Adipose tissue (tissue), 3 donors: ENCODE measurements around the gene SDK2. TPM values are rescaled to one million over a fixed set of nuclear protein-coding genes. Genes with fewer than 3 reads are reported as not detected.
"Not testable (repeated sequence)": the region's sequence is repeated elsewhere in the genome, so short reads cannot be mapped to it uniquely, and the experiment has no call there.

Experiments
- H3K27ac ChIP-seq: one replicate; pipeline ENCODE4 v1.5.1; 2013; ENCODE audit warnings: low read depth, low read length
- WGBS, 3 donors: extraction: QIAGEN DNeasy Blood & Tissue Kit; methylation state at CpG; one replicate each; pipeline ENCODE4 v1.1.7; 2013; 5-methylcytosine and 5-hydroxymethylcytosine counted together
- polyA plus RNA-seq, 3 donors: library from polyadenylated mRNA; stranded (reverse); fragments of 200-250 nt; gene quantifications; one replicate each; pipeline ENCODE4 v1.2.3, GENCODE V29; 2013
- donor health status: healthy with polysubstance abuse.
- donor health status: Bipolar disorder and iron deficiency.
- donor health status: healthy.

Gene SDK2
- polyA plus RNA-seq, 3 donors, result 0.08 to 0.22 (median 0.15) TPM

DNA sequence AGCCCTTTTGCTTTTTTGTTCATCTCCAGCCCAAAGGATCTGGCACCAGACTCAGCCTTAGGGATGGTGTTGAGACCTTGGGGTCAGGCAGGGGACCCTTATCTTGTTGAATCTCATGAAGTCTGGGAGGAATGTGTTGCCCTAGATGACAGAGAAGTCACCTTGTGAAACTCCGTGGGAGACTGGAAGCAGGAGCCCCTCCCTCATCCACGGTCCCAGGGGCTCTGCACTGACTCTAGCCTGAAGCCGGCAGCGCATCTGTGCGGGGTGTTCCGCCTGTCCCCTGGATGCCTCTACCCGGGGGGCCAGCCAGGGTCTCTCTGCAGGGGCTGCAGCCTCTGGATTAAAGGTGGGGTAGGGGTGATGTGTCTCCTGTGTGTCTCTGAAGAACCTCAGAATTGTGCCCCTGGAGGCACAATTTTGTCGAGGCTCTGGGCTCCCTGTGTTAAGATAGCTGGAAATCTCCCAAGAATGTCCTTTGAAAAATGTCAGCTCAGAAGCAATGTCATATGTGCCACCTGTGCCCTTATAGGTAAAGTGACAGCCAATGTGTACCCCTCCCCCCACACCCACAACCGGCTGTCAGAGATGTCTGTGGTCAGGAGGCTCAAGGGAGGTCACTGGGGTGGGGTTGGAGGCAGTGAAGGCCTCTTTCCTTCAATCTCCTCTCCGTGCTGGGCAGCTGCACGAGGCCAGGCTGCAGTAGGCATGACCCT lies 300.3 kb downstream of the SDK2 start:
- WGBS, 3 donors, result 64 to 66% (median 66%) methylated on average over 11 of the region's 11 CpGs
- H3K27ac ChIP-seq, result no peak overlapping the region

DNA sequence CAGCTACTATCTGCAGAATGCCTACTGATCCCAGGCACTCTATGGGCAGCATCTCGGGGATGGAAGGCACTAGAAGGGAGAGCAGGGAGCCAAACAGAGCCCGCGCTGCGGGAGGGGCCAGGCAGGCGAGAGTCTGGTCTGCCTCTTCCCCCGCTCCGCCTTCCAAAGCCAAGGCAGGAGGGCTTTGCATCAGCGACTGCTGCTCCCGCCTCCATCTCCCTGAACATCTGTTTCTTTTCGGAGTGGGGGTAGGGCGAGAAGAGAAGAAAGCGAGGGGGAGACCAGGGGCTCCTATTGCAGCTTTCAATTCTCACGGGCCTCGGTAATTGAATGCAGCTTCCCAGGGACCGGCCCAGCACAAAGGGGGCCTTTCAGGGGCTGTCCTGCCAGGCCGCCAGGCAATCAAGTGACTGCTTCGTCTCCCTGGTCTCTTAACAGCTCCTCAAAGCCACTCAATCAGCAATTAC lies 301.0 kb downstream of the SDK2 start:
- H3K27ac ChIP-seq, result no peak overlapping the region

DNA sequence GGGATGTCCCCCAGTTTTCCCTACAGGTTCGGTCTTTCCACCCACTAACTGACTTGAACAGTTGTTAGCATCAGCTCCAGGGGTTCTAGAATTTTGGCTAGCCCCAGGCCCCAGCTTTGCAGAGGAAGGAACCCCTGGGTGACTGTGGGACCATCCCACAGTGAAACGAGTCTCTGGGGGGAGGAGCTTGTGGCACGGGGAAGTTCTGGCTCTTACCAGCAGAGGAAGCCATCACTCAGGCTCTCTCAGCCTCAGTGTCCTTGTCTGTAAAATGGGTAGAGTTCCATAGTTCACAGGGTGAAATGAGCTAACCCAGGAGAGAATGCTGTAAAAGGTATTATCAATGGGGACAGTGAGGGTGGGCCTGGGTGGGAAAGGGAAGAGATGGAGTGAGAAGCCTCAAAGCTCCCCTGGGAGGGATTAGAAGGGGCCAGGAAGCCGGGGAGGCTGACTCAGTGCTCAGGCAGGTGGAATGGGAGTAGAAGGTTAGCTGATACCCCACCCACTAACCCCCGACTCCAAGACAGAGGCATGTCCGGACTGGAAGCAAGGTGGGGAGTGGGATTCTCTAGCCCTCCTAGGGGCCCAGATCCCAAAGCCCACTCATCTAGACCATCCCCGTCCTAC lies 301.6 kb downstream of the SDK2 start:
- no peak overlapping the region for H3K27ac ChIP-seq
- 35 to 40% (median 39%) methylated on average over 7 of the region's 7 CpGs for WGBS, 3 donors

More for the DNA sequence above, 301.0 kb downstream of the SDK2 start:
- 28 to 62% (median 44%) methylated on average over 17 of the region's 17 CpGs for whole genome bisulfite sequencing, 3 donors

GRCh38 chr17:73342050-73342522 lies 302.2 kb downstream of the SDK2 start:
- WGBS, 3 donors, result 39 to 60% (median 56%) methylated on average over 12 of the region's 12 CpGs
- H3K27ac ChIP-seq, result no peak overlapping the region

GRCh38 chr17:73341350-73342049 lies 302.7 kb downstream of the SDK2 start:
- 64 to 65% (median 64%) methylated on average over 15 of the region's 15 CpGs for WGBS, 3 donors
- H3K27ac ChIP-seq, result no peak overlapping the region

DNA sequence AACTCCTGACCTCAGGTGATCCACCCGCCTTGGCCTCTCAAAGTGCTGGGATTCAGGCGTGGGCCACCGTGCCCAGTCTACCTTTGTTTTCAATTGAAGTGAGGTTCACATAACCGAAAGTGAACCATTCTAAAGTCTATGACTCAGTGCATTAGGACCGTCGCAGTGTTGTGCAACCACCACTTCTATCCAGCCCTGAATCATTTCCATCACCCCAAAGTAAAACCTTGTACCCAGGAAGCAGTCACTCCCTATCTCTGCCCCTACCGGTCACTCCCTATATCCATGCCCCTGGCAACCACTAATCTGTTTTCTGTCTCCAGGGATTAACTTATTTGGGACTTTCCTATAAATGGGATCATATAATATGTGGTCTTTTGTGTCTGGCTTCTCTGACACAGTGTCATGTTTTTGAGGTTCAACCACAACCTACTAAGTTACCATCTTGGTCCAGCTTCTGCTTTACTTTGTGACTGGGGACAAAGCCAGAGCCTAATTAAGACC lies 304.1 kb downstream of the SDK2 start:
- H3K27ac ChIP-seq, result no peak overlapping the region
- WGBS, 3 donors, result 56 to 88% (median 56%) methylated on average over 7 of the region's 7 CpGs

- WGBS, 3 donors, result 86 to 89% (median 87%) methylated on average over 22 of the region's 22 CpGs
These were observed 305.6 kb downstream of the SDK2 start for GRCh38 chr17:73338566-73339197.

DNA sequence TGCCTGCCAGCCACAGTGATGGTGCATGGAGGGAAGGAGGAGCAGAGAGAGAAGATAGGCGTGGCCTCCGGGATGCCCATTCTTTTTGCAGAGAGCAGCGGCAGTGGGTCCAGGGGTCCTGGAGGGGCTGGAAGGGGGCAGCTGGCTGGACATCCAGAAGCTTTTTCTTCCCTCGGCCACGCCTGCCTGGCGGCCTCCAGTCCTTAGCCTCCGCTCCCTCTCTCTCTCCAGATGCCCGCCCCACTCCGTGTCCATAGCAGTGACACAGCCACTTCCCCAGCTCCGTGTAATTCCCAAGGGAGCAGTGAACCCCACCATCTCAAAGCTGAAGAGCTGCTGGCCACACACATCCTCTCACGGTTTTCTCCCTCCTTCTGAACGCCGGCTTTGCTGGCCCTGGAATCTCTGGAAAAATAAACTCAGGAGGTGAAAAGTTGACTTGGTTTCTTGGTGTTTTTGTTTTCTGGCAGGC lies 306.2 kb downstream of the SDK2 start:
- WGBS, 3 donors, result 68 to 79% (median 71%) methylated on average over 8 to 13 of the region's 13 CpGs

More at GRCh38 chr17:73338566-73339197, 305.6 kb downstream of the SDK2 start:
- peak overlapping the region; percentile 6 for H3K27ac ChIP-seq

GRCh38 chr17:73337330-73337710 lies 306.9 kb downstream of the SDK2 start:
- 74 to 83% (median 79%) methylated on average over 4 of the region's 4 CpGs for WGBS, 3 donors
- no peak overlapping the region for H3K27ac ChIP-seq

More for the DNA sequence above, 306.2 kb downstream of the SDK2 start:
- H3K27ac ChIP-seq, result peak overlapping the region; percentile 6

DNA sequence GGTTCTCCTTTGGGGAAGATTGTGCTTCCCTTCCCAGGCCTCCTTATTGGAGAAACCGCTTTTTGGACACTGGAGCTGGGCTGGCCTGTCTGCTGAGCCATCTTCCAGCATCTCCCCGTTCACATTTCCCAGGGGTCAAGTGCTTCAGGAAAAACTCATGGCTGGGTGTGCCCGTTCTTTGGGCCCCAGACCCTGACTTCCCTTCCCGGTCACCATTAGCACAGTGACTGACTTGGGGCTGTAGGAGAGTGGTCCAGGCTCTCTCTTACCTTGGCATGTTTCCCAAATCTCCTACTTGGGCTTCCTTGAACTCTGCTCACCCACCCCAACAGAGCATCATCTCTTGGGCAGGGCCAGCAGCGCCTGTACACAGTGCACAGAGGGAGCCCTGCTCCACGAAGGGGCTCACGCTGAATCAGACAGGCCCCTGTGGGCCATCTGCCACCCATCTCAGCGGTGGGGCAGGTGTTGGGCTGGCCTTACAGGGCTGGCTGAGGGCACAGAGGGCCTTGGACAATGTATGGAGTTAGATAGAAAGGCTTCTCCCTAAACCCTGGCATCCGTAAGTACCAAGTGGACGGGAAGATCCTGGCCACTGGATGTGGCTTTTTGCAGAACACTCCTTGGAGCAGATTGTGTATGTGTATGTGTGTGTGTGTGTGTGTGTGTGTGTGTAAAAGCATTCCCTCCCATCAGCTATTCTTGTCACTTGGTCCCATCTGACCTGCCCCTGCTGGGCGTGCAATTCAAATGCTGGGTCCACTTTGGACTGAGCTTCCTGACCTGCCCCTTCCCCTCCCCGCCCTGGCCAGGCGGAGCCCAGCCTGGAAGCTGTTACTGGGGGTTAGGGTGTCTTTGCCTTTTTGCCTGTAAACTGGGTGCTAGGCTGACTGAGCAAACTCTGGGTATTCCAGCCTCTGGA lies 307.6 kb downstream of the SDK2 start:
- no peak overlapping the region for H3K27ac ChIP-seq
- WGBS, 3 donors, result 75 to 88% (median 83%) methylated on average over 13 of the region's 13 CpGs

- 82 to 86% (median 86%) methylated on average over 12 of the region's 12 CpGs for WGBS, 3 donors
These were observed 308.4 kb downstream of the SDK2 start for GRCh38 chr17:73335591-73336407.

DNA sequence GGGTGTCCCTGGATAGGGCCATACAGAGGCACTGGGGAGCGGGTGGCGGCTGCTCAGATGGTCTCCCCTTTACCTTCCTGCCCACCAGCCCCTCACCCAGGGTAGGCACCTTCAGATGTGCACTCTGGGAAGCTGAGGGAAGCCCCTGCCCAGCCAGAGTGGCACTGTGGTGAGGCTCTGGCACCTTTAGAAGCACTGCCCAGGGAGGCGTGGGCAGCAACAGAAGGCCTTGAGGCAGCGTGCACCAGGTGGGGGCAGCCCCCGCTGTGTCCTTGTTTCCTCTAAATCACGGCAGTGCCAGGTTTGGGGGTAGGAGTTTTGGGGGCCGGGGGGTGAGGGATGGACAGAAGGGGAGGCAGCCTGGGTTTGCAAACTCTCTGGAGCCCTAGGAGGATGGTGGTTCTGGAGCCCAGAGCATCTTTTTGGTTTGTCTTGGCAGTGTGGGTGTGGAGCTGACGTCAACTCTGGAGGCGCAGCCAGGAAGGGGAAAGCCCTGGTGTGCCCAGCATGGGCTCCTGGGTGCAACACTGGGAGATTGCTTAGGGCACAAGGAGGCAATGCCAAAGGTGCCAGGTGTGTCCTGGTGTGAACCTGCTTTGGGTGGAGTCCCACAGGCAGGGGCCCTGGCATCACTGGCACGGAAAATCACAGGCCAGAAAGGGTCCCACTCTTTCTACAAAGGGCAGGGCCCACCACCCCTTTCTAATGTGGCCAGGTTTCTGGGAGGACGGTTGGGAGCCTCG lies 309.3 kb downstream of the SDK2 start:
- H3K27ac ChIP-seq, result no peak overlapping the region
- WGBS, 3 donors, result 71 to 83% (median 81%) methylated on average over 12 of the region's 12 CpGs

More at GRCh38 chr17:73335591-73336407, 308.4 kb downstream of the SDK2 start:
- no peak overlapping the region for H3K27ac ChIP-seq

DNA sequence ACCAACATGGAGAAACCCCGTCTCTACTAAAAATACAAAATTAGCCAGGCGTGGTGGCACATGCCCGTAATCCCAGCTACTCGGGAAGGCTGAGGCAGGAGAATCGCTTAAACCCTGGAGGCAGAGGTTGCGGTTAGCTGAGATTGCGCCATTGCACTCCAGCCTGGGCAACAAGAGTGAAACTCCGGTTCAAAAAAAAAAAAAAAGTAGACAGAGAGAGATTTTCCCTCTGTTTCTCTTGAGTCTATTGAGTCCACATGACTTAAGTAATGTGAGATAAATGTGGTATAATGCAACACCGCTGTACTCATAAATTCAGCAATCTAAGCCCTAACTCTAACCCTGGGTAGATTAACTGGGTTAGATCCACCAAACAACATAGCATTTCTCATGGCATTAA lies 310.8 kb downstream of the SDK2 start:
- not testable (repeated sequence) for H3K27ac ChIP-seq
- WGBS, 3 donors, result 55 to 94% (median 69%) methylated on average over 9 of the region's 9 CpGs

- WGBS, 3 donors, result 74 to 93% (median 79%) methylated on average over 3 of the region's 3 CpGs
- no peak overlapping the region for H3K27ac ChIP-seq
These were observed 313.2 kb downstream of the SDK2 start for GRCh38 chr17:73331060-73331459.

- WGBS, 3 donors, result 92 to 95% (median 94%) methylated on average over 7 of the region's 7 CpGs
- H3K27ac ChIP-seq, result no peak overlapping the region
These were observed 316.6 kb downstream of the SDK2 start for GRCh38 chr17:73327676-73328075.

- no peak overlapping the region for H3K27ac ChIP-seq
- WGBS, 3 donors, result 31 to 57% (median 32%) methylated on average over 4 of the region's 4 CpGs
These were observed 318.8 kb downstream of the SDK2 start for GRCh38 chr17:73325527-73325842.
